ENCODE data around the gene PLEKHB1.

DNA sequence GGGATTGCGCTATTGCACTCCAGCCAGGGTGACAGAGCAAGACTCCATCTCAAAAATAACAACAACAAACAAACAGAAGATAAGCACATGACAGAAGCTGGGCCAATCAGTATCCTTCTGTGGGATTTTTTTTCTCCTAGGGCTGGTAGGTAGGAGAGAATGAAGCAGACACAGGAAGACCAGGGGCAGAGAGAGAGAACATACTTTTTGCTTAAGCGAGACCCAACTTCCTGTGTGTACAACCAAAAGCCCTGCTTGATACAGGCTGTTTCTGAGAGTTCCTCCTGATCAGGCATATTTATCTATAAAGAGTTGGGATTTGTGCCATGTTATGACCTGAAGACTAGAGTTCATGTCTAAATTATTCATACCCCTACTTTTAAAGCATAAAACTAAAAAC, 12.4 kb upstream of the PLEKHB1 start:
- no peak for TF ChIP-seq TAF1 (IDR thresholded peaks at IDR 0.05; ENCODE audit: borderline replicate concordance, low read depth, low read length)
- no peak for TF ChIP-seq POLR2AphosphoS5 (IDR thresholded peaks at IDR 0.05; ENCODE audit: low read depth, low read length)

Measured in GM12892 (cell line).